ENCODE results near the gene TASOR2. TPM values are rescaled to one million over a fixed set of nuclear protein-coding genes. Genes with fewer than 3 reads are reported as not detected.

TASOR2 gene
- total RNA-seq, 1 donor from 2014 or later: 35.3 TPM

DNA sequence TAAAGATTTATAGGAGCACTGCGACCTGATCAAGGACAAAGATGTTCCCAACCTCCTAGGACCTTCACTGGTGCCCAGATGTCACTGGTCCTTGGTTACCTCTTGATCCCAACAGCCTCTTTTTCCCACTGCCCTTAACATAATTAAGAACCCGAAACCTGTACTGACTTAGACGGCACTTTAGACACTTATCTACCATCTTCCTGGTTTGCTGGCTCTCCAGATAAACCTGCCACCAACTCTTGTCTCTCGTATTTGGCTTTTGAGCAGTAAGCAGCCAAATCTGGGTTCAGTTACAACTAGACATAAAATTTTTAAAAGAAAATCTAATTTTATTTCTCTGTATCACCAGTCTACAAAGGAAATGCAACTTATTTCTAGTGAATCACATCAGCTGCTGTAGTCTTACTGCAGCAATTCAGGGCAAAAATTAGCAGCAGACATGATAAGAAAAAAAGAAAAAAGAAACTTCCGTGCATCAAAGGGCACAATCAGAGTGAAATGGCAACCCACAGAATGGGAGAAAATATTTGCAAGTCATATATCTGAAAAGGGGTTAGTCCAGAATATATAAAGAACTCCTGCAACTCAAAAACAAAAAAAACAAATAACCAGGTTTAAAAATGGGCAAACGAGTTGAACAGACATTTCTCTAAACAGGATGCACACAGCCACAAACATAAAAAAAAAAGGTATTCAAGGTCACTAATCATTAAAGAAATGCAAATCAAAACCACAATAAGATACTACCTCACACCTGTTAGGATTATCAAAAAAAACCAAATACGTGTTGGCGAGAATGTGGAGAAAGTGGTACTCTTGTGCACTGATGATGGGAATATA, 27.7 kb upstream of the TASOR2 start:
- no peak for DNase-seq (ENCODE audit: low read depth in 2 of 2)

GRCh38 chr10:5658871-5659618, 25.6 kb upstream of the TASOR2 start:
- DNase-seq (ENCODE audit: low read depth in 2 of 2): no peak

- peak in 1 of 2 donors; percentile 31 for DNase-seq (ENCODE audit: low read depth in 2 of 2)
These were observed 24.7 kb upstream of the TASOR2 start for GRCh38 chr10:5659702-5660528.

DNA sequence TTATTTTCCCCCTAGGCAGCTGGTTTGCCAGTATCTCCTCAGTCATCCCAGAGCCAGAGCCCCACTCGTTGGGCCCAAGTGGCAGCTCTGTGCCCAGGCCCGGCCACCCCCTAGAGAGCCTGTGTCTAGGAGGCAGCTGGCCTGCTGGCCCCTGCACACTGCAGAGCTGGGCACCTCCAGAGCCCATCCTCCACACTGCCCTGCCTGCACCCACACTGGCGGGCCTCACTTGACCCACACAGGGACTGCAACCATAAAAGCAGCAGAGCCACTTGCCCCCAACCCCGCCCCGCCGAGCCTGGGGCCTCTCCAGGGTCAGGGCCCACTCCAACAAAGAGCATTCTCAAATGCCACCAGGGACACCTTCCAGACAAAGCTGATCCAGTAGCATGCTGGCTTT, 23.6 kb upstream of the TASOR2 start:
- DNase-seq (ENCODE audit: low read depth in 2 of 2): no peak

DNA sequence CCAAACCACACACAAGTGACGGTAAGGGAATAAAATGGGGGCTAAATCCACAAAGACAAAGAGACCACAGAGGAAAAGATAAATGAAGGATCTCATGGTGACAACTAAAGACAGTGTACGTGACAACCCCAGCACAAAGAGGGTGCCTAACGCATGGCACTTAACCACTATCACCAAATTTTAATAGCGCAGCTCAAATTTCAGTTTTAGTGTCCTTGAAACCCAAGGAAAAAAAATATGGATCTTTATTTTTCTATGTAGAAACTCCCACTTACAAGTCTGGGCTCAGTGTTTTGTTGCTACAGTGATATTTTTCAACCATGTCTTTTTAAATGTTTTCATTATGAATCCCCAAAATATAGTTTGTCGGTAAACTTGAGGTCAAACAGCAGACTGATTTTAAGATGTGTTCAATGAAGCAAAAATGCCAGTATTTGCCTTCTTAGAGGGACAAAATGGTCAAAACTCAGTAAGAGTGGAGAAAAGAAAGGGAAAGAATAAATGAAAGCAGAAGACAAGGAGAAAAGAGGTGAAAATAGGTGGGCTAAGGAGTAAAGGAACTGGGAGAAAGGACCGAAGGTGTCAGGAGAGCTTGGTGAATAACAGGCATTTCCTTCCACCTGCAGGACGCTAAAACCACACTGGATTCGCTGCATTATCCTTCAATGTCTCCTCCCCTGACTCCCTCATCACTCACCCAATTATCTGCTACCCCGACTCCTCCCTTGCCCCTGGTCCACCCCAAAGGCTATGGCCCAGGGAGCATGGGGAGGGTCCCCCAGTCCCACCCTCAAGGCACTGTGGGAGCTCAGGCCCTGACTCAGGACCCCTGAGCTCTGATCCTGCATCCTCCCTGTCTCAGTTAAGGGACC, 21.7 kb upstream of the TASOR2 start:
- DNase-seq (ENCODE audit: low read depth in 2 of 2): no peak

DNA sequence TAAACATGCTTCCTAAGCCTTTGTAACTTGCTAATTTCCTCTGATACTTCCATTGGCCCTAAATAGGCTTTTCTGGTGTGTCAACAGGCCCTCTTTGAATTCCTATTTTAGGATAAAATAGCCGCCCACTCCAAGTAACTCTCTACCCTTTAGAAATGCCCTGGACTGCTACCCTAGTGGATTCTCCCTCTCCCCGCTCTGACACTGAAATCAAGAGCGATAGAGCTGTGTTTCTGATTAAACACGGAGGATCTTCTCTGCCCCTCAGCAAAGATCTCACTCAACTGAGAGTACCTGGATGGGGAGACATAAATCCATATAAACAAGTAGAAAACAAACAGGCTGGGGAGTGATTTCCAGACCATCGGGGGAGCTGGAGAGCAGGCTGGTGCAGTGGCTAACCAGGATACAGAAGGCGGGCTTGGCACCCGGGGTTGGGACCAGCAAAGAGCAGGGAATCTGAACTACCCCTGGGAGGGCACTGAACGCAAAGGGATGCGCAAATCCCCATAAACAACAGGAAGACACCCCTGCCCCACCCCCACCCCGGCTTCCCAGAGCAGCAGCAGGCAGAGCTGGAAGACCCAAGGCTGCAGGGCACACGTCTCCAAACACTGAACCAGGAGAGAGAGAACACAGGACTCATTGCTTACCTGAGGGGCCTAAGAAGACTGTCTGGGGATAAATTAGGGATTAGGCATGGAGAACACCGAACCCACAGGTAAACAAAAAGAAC, 20.8 kb upstream of the TASOR2 start:
- DNase-seq (ENCODE audit: low read depth in 2 of 2): no peak

GRCh38 chr10:5665373-5666007, 19.1 kb upstream of the TASOR2 start:
- no peak for DNase-seq (ENCODE audit: low read depth in 2 of 2)

DNA sequence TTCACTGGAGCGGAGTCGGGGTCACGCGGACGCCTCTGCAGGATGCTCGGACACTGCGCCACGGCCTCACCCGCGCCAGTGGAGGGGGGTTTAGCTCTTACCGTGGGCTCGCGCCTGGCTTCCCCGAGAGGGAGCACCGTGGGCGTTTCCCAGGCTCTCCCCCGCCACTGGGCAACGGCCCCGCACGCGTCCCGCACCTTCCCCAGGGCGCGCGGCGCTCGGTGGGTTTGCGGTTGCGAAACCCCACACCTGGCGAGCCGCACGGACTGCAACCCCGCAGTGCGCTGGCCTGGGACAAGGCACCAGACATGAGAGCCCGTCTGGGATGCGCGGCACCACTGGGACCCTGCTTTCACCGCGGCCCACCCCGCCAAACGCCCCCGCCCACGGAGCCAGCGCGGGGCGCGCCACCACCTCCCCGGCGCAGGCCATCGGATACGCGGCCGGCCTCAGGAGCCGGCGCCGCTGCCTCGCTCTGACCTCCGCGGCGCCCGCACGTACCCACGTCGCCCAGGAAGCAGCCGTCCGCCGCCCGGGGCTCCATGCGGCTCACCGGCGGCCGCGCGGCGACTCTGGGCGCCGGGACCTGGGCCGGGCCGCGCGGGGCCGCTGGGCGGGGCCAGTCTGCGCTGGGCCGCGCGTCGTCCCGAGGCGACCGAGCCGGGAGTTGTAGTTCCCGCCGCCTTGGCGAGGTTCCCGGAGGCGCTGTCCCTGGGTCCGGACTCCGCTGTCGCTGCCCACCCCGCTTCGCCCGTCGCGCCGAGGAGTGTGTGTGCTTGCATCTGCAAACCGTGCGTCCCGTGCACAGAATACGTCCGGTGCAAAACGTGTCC, 18.4 kb upstream of the TASOR2 start, which contains the start of gene ASB13:
Gene ASB13 (minus strand): TSS at position 588 of the 833 bp plus-strand sequence. CDS start 44 bp downstream, at position 544.
- peak in 1 of 2 donors; percentile 58 for DNase-seq (ENCODE audit: low read depth in 2 of 2)

DNA sequence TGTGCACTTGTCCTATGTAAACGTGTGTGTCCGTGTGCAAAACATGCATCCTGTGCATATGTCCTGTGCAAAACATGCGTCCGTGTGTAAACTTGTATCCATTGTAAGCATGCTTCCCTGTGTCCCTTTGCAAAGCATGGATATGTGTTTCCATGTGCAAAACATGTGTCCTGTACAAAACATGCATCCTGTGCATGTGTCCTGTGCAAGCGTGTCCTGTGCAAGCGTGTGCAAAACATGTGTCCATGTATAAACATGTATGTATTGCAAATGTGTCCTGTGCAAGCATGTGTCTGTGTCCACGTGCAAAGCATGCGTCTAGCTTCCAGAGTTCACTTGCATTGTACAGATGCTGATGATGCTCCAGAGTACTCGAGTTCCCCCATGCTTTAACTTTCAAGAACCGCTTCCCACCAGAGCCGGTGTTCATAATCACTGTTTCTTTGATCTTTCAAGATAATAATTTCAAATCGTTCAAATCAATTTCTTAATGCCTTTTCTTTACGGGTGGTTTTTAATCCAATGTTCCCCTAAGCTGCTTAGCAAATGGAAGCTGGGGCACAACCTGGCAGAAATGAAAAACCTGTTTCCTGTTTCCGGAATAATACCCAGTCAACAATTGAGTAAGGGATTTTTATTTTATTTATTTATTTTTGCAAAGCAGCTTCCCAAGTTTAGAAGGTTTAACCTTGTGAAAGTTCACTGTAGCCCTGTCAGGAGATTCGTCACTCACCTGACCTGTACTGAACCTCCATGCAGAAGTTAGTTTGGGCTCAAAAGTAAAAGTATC, 17.6 kb upstream of the TASOR2 start:
- DNase-seq (ENCODE audit: low read depth in 2 of 2): peak in 1 of 2 donors; percentile 53

- no peak for DNase-seq (ENCODE audit: low read depth in 2 of 2)
These were observed 16.2 kb upstream of the TASOR2 start for GRCh38 chr10:5668429-5668828.

- DNase-seq (ENCODE audit: low read depth in 2 of 2): no peak
These were observed 15.0 kb upstream of the TASOR2 start for GRCh38 chr10:5669604-5670003.

- DNase-seq (ENCODE audit: low read depth in 2 of 2): no peak
These were observed 13.8 kb upstream of the TASOR2 start for GRCh38 chr10:5670662-5671375.

GRCh38 chr10:5678397-5679036, 6.1 kb upstream of the TASOR2 start:
- no peak for DNase-seq (ENCODE audit: low read depth in 2 of 2)

DNA sequence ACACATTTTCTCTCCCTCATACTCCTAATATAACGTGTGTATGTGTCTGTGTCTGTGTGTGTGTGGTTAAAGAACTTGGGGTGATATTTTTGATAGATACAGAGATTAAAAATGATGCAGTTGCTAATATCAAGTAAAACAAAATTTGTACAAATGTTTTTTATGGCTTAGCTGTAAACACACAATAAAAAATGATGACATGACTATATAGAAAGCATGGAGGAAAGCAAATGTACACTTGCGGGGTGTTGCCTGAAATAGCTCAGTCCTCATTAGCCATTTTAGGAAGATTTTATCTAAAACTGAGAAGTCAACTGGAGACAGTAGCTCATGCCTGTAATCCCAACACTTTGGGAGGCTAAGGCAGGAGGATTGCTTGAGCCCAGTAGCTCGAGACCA, 5.6 kb upstream of the TASOR2 start:
- DNase-seq (ENCODE audit: low read depth in 2 of 2): no peak

GRCh38 chr10:5679606-5680005, 5.0 kb upstream of the TASOR2 start:
- DNase-seq (ENCODE audit: low read depth in 2 of 2): no peak

DNA sequence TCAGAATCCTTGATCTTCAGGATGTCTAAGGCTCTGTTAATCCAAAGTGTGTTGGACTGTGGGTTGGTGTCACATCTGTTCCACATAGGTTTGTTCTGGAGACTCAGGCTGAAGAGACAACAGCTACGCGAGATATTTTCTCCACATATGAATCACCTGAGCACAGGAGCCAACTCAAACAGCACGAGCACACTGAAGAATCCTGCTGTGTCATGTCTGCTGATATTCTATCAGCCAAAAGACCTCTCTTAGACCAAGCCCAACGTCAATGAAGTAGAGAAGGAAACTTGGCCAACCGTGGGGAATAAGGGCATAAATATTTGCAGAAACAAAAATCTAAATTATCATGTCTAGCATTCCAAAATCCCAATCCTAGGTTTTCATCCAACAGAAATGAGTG, 2.7 kb upstream of the TASOR2 start:
- no peak for DNase-seq (ENCODE audit: low read depth in 2 of 2)

GRCh38 chr10:5683065-5683464, 1.6 kb upstream of the TASOR2 start:
- no peak for DNase-seq (ENCODE audit: low read depth in 2 of 2)
